Islet precursor cell (in vitro differentiated cells): ENCODE measurements around the gene ZNF664.
"Not testable (repeated sequence)": the region's sequence is repeated elsewhere in the genome, so short reads cannot be mapped to it uniquely, and the experiment has no call there.

ENCODE experiments used
- DNase-seq: peaks from one replicate; pipeline ENCODE4 v3.0.0-alpha.2; 2018

Gene ZNF664

GRCh38 chr12:123942238-123942653 is 30.8 kb upstream of the ZNF664 start:
- DNase-seq = peak; percentile 32

- peak; percentile 48 for DNase-seq
These were observed 29.9 kb upstream of the ZNF664 start for GRCh38 chr12:123942911-123943648.

GRCh38 chr12:123943816-123944215 is 29.2 kb upstream of the ZNF664 start:
- DNase-seq = peak; percentile 40

- no peak for DNase-seq
These were observed 28.3 kb upstream of the ZNF664 start for GRCh38 chr12:123944696-123945095.

- DNase-seq = no peak
These were observed 27.5 kb upstream of the ZNF664 start for GRCh38 chr12:123945287-123946151.

GRCh38 chr12:123946152-123946515 is 26.9 kb upstream of the ZNF664 start:
- DNase-seq = no peak

GRCh38 chr12:123946516-123947505 is 26.2 kb upstream of the ZNF664 start:
- not testable (repeated sequence) for DNase-seq

GRCh38 chr12:123947531-123947930 is 25.5 kb upstream of the ZNF664 start:
- not testable (repeated sequence) for DNase-seq

- no peak for DNase-seq
These were observed 24.6 kb upstream of the ZNF664 start for GRCh38 chr12:123948401-123948795.

GRCh38 chr12:123948796-123949769 is 23.9 kb upstream of the ZNF664 start:
- DNase-seq = no peak

- DNase-seq = no peak
These were observed 23.2 kb upstream of the ZNF664 start for GRCh38 chr12:123949770-123950165.

GRCh38 chr12:123950476-123951349 is 22.3 kb upstream of the ZNF664 start:
- no peak for DNase-seq

- no peak for DNase-seq
These were observed 21.5 kb upstream of the ZNF664 start for GRCh38 chr12:123951467-123951866.

- DNase-seq = no peak
These were observed 21.0 kb upstream of the ZNF664 start for GRCh38 chr12:123952037-123952436.

- no peak for DNase-seq
These were observed 18.2 kb upstream of the ZNF664 start for GRCh38 chr12:123954647-123955350.

GRCh38 chr12:123956249-123956648 is 16.8 kb upstream of the ZNF664 start:
- DNase-seq = no peak

GRCh38 chr12:123957196-123957595 is 15.8 kb upstream of the ZNF664 start:
- no peak for DNase-seq

GRCh38 chr12:123958462-123958861 is 14.6 kb upstream of the ZNF664 start:
- peak; percentile 67 for DNase-seq

- DNase-seq = peak; percentile 76
These were observed 14.1 kb upstream of the ZNF664 start for GRCh38 chr12:123958876-123959275.
